Karpas-422 (cell line): ENCODE results near the gene LPCAT3. TPM values are rescaled to one million over a fixed set of nuclear protein-coding genes. Genes with fewer than 3 reads are reported as not detected.
"Not testable (repeated sequence)": the region's sequence is repeated elsewhere in the genome, so short reads cannot be mapped to it uniquely, and the experiment has no call there.

Experiments used
- DNase-seq: peaks from one replicate; pipeline ENCODE4 v3.0.0-alpha.2; 2015
- H2AFZ ChIP-seq: fragments of 200-600 bp; sonication (generic); 2 replicates; pipeline ENCODE4 v1.6.1; 2014; ENCODE audit warnings: antibody characterized with exemption, low read length, mixed read lengths
- H3K27ac ChIP-seq: fragments of 200-600 bp; sonication (generic); 2 replicates; pipeline ENCODE4 v1.5.1; 2014; ENCODE audit warnings: mild to moderate bottlenecking, low read length, moderate library complexity
- H3K27me3 ChIP-seq: fragments of 200-600 bp; sonication (generic); 2 replicates; pipeline ENCODE4 v1.6.1; 2014; ENCODE audit warnings: low read length, mixed read lengths
- H3K36me3 ChIP-seq: fragments of 200-600 bp; sonication (generic); 2 replicates; pipeline ENCODE4 v1.6.1; 2014; ENCODE audit warnings: low read length, mixed read lengths; ENCODE audit not compliant: insufficient read depth
- H3K4me1 ChIP-seq: fragments of 200-600 bp; sonication (generic); 2 replicates; pipeline ENCODE4 v1.6.1; 2014; ENCODE audit warnings: mild to moderate bottlenecking, low read length, mixed read lengths
- H3K4me2 ChIP-seq: fragments of 200-600 bp; sonication (generic); 2 replicates; pipeline ENCODE4 v1.6.1; 2014; ENCODE audit warnings: low read length, low read depth, mild to moderate bottlenecking; ENCODE audit not compliant: poor library complexity, severe bottlenecking
- H3K4me3 ChIP-seq: fragments of 200-600 bp; sonication (generic); 2 replicates; pipeline ENCODE4 v1.5.1; 2014; ENCODE audit warnings: mild to moderate bottlenecking, antibody characterized with exemption, low read length, mixed read lengths
- H3K79me2 ChIP-seq: fragments of 200-600 bp; sonication (generic); 2 replicates; pipeline ENCODE4 v1.6.1; 2014; ENCODE audit warnings: mild to moderate bottlenecking, low read length, mixed read lengths
- H3K9ac ChIP-seq: fragments of 200-600 bp; sonication (generic); 2 replicates; pipeline ENCODE4 v1.6.0; 2014; ENCODE audit warnings: low read length
- H3K9me2 ChIP-seq: fragments of 200-600 bp; sonication (generic), shearing (Covaris generic); replicated peaks from 2 replicates; pipeline ENCODE4 v1.6.0; 2014; ENCODE audit warnings: mild to moderate bottlenecking, low read length, moderate library complexity; ENCODE audit not compliant: insufficient read depth
- H3K9me3 ChIP-seq: fragments of 300-700, 200-600 bp; sonication (generic); 2 replicates; pipeline ENCODE4 v1.6.1; 2014; ENCODE audit warnings: low read length, mixed read lengths
- H4K20me1 ChIP-seq: fragments of 200-600 bp; sonication (generic); 2 replicates; pipeline ENCODE4 v1.6.1; 2014; ENCODE audit warnings: mild to moderate bottlenecking, antibody characterized with exemption, low read length, low read depth; ENCODE audit not compliant: insufficient read depth
- total RNA-seq: library from RNA; depleted of rRNA; stranded (reverse); fragments of >200 nt; shearing (Covaris generic); gene quantifications from 2 replicates; pipeline ENCODE4 v1.2.3, GENCODE V29; 2014; ENCODE audit warnings: low replicate concordance

LPCAT3 gene
- total RNA-seq, 1 experiment from 2014 or later: 42.7 TPM

GRCh38 chr12:7059780-7060179 lies 41.5 kb upstream of the LPCAT3 start:
- H3K79me2 ChIP-seq: no peaks in the 10 kb centered on the region
- no peak overlapping the region for H3K4me2 ChIP-seq
- peaks cover 3% of the 10 kb centered on the region for H3K4me1 ChIP-seq
- no peak overlapping the region for H3K4me3 ChIP-seq
- no peak overlapping the region for H3K9ac ChIP-seq
- H3K36me3 ChIP-seq: no peaks in the 10 kb centered on the region
- H4K20me1 ChIP-seq: no peaks in the 10 kb centered on the region
- no peaks in the 10 kb centered on the region for H3K9me3 ChIP-seq
- H3K9me2 ChIP-seq: no peaks in the 10 kb centered on the region
- H2AFZ ChIP-seq: no peak overlapping the region
- no peak for DNase-seq
- no peak overlapping the region for H3K27ac ChIP-seq
- H3K27me3 ChIP-seq: no peaks in the 10 kb centered on the region

DNA sequence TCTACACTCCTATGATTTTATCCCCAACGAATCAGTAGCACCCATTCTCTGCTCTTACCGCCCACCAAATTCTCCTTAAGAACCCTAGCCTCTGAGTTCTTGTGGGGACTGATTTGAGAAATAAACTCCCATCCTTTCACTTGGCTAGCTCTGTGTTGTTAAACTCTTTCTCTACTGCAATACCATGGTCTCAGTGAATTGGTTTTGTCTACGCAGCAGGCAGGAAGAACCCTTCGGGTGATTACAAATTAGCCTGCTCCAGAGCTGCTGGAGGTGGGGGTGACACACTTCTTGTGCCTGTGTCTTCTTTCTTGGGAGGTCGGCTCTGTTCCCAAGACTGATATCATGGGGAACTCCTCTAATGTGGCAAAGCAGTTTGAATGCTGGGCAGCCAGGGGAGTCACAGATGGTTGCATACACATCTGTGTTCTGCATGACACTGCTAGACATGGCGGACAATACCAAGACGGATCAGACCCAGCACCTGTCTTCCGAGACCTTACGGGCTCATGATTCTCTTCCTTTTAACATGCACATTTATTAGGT lies 40.6 kb upstream of the LPCAT3 start:
- DNase-seq: no peak

DNA sequence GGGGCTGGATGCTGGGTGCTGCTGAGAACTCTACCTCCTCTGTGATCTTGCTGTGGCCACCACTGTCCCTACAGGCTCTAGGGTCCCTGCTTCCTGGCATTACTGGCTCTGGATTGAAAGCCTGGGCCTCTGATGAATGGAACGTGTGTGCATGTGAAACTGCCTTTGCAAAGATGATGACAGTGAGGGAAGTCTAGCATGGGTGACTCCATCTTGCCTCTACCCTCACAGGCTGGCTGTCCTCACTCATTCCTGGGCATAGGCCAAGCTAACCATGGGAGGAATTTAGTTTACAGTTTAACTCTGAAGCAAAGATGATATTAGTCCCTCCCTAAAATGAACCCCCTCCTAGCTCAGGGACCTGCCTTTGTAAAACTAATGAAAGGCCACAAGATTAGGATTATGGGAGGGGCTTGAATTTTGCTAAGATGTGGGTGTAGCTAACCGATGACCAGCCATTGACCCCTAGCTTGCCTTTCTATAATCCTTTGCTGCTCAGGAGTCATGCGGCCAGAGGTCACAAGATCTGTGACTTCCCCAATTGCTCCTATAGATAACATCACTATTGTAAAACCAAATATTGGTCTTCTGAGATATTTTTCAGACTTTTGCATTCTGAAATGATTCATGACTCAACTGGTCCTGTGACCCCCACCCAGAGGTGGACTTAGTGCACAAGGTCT lies 40.0 kb upstream of the LPCAT3 start:
- Histone ChIP-seq H3K9me2 (no peaks in the 10 kb centered on the region), H3K27ac (no peak overlapping the region), H3K79me2 (no peaks in the 10 kb centered on the region), H3K9me3 (no peaks in the 10 kb centered on the region), H3K4me2 (no peak overlapping the region), H3K9ac (no peak overlapping the region), H4K20me1 (no peaks in the 10 kb centered on the region), H3K36me3 (no peaks in the 10 kb centered on the region), H3K4me3 (no peak overlapping the region), H3K4me1 (no peaks in the 10 kb centered on the region), H3K27me3 (no peaks in the 10 kb centered on the region), H2AFZ (no peak overlapping the region)
- no peak for DNase-seq

More for the DNA sequence above, 40.6 kb upstream of the LPCAT3 start:
- no peaks in the 10 kb centered on the region for H3K36me3 ChIP-seq
- no peaks in the 10 kb centered on the region for H3K9me3 ChIP-seq
- no peaks in the 10 kb centered on the region for H3K79me2 ChIP-seq
- no peak overlapping the region for H3K9ac ChIP-seq
- no peaks in the 10 kb centered on the region for H3K4me1 ChIP-seq
- no peak overlapping the region for H3K4me3 ChIP-seq
- no peak overlapping the region for H3K4me2 ChIP-seq
- H4K20me1 ChIP-seq: no peaks in the 10 kb centered on the region
- H3K9me2 ChIP-seq: no peaks in the 10 kb centered on the region
- H3K27me3 ChIP-seq: no peaks in the 10 kb centered on the region
- H3K27ac ChIP-seq: no peak overlapping the region
- H2AFZ ChIP-seq: no peak overlapping the region

- H3K27me3 ChIP-seq, H3K9me3 ChIP-seq, H3K4me3 ChIP-seq, H3K9me2 ChIP-seq, H3K27ac ChIP-seq, DNase-seq, H3K36me3 ChIP-seq, H4K20me1 ChIP-seq, H3K4me2 ChIP-seq, H3K9ac ChIP-seq, H2AFZ ChIP-seq, H3K4me1 ChIP-seq, H3K79me2 ChIP-seq: not testable (repeated sequence)
Measured at GRCh38 chr12:7055736-7056135, 37.5 kb upstream of the LPCAT3 start.

DNA sequence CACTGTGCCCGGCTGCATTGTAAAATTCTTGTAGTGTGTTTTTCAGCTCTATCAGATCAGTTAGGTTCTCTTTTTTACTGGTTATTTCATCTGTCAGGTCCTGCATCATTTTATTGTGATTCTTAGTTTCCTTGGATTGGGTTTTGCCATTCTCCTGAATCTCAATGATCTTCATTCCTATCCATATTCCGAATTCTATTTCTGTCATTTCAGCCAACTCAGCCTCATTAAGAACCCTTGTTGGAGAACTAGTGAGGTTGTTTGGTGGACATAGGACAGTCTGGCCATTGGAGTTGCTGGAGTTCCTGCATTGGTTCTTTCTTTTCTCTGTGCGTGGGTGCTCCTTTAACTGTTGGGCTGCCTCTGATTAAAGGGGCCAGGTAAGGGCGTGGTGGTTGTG lies 36.6 kb upstream of the LPCAT3 start:
- Histone ChIP-seq H3K4me3 (no peak overlapping the region), H3K9me2 (no peaks in the 10 kb centered on the region), H3K9me3 (no peaks in the 10 kb centered on the region), H3K27me3 (no peaks in the 10 kb centered on the region), H4K20me1 (no peaks in the 10 kb centered on the region), H3K79me2 (no peaks in the 10 kb centered on the region), H3K4me2 (no peak overlapping the region), H3K27ac (no peak overlapping the region), H3K9ac (no peak overlapping the region), H3K36me3 (no peaks in the 10 kb centered on the region), H2AFZ (no peak overlapping the region), H3K4me1 (no peaks in the 10 kb centered on the region)
- no peak for DNase-seq

GRCh38 chr12:7049973-7050372 lies 31.7 kb upstream of the LPCAT3 start:
- not testable (repeated sequence) for H3K4me2 ChIP-seq, H4K20me1 ChIP-seq, H3K27ac ChIP-seq, H3K27me3 ChIP-seq, H3K36me3 ChIP-seq, H3K79me2 ChIP-seq, H3K4me3 ChIP-seq, H2AFZ ChIP-seq, H3K9me3 ChIP-seq, H3K9ac ChIP-seq, DNase-seq, H3K9me2 ChIP-seq
- peaks cover 18% of the 10 kb centered on the region for H3K4me1 ChIP-seq

- not testable (repeated sequence) for DNase-seq, H3K27ac ChIP-seq, H2AFZ ChIP-seq, H3K79me2 ChIP-seq, H3K9ac ChIP-seq, H3K9me2 ChIP-seq, H4K20me1 ChIP-seq, H3K27me3 ChIP-seq, H3K36me3 ChIP-seq, H3K4me3 ChIP-seq, H3K9me3 ChIP-seq, H3K4me2 ChIP-seq
- peaks cover 18% of the 10 kb centered on the region for H3K4me1 ChIP-seq
Measured at GRCh38 chr12:7049445-7049951, 31.2 kb upstream of the LPCAT3 start.

GRCh38 chr12:7047306-7047705 lies 29.0 kb upstream of the LPCAT3 start:
- Histone ChIP-seq H3K27me3 (no peaks in the 10 kb centered on the region), H2AFZ (no peak overlapping the region), H3K4me1 (peaks cover 18% of the 10 kb centered on the region), H4K20me1 (no peaks in the 10 kb centered on the region), H3K36me3 (no peaks in the 10 kb centered on the region), H3K79me2 (no peaks in the 10 kb centered on the region), H3K9me3 (no peaks in the 10 kb centered on the region), H3K27ac (no peak overlapping the region), H3K9me2 (no peaks in the 10 kb centered on the region), H3K4me3 (no peak overlapping the region), H3K4me2 (no peak overlapping the region), H3K9ac (no peak overlapping the region)
- DNase-seq: no peak
